HG03565 (cell line): Measurements from ENCODE around the gene TMEM190.

ENCODE experiments used
- ATAC-seq: cut with Tn5 transposase; IDR thresholded peaks from one replicate; pipeline ENCODE4 v1.9.1; 2021; ENCODE audit warnings: mild to moderate bottlenecking, moderate library complexity; ENCODE audit not compliant: unreplicated experiment

TMEM190 gene

DNA sequence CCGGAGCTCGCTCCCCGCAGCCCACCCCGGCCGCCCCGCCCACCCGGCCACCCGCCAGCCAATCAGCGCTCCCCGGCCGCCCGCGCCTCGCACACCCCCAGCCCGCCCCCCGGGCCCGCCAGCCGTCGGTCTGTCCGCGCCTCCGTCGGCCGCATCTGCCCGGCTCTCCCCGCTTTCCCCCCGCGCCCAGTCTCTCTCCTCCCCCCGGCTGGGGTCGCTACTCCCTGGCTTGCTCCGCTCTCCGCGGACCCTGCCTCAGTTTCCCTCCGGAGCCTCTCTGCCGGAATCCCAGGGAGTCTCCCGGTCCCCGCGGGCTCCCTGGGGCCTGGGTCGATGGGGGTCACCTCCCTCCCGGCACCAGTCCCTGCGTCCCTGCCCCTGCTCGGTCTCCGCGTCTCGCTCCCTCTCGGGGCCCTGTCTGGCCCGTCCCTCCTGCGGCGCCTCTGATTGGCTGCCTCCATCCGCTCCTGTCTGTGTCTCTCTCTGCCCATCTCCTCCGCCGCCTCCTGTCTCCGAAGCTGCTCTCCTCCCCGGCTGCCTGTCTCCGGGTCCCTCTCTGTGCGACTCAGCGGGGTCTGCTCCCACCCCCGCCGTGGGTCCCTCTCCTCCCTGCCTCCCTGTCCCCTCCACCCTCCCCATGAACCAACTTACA lies 6.8 kb upstream of the TMEM190 start:
- no peak for ATAC-seq

DNA sequence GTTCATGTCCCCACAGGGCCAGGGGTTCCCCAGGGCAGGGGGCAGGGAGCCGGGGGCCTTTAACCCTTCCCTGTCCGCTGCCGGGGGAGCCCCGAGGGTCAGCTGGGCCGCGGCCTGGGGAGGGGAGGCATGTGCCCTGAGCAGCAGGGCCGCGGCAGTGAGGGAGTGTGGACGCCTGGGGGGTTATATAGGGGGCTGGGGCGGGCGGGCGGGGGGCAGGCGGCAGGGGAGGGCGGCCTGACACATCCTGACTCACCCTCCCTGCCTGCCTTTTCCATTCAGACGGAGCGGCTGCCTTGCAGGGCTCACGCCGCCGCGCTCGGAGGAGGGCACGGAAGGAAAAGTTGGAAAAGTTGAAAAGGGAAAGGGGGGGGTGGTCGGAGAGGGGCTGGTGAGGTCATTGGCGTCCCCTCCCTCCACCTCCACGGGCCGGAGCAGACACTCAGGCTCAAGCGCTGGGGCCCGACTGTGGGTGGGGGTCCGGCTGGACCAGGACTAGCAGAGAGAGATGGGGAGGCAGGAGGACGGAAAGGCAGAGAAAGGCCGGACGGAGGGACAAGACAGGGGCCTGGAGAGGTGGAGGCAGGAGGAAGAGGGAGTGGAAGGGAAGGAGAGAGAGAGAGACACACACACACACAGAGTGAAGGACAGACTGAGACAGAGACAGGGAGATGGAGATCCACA lies 6.2 kb upstream of the TMEM190 start, which contains the start of gene IL11:
TSS of gene IL11 (minus strand) at position 159 of the 684 bp plus-strand sequence. CDS start at position 6, 153 bp downstream.
- no peak for ATAC-seq

- ATAC-seq, result no peak
Measured at GRCh38 chr19:55372316-55373081, 4.1 kb upstream of the TMEM190 start.

- no peak for ATAC-seq
Measured at GRCh38 chr19:55373306-55373992, 3.2 kb upstream of the TMEM190 start.

- ATAC-seq, result no peak
Measured at GRCh38 chr19:55373993-55374757, 2.5 kb upstream of the TMEM190 start.

DNA sequence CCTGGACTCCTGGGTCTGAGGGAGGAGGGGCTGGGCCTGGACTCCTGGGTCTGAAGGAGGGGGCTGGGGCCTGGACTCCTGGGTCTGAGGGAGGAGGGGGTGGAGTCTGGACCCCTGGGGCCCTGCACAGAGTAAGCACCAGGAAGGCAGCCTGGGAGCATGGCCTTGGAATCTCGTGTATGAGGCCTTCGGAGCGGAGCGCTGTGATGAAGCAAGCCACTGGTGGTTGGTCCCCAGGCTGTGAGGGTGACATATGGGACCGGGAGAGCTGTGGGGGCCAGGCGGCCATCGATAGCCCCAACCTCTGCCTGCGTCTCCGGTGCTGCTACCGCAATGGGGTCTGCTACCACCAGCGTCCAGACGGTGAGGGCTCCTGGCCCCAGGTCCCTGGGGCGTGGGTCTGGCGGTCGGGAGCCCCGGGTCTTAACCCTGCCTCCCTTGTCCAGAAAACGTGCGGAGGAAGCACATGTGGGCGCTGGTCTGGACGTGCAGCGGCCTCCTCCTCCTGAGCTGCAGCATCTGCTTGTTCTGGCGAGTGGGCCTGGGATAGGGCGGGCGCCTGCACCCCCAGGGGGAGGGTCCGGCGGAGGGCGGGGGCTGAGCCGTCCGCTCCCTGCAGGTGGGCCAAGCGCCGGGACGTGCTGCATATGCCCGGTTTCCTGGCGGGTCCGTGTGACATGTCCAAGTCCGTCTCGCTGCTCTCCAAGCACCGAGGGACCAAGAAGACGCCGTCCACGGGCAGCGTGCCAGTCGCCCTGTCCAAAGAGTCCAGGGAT lies 918 bp downstream of the TMEM190 start:
- no peak for ATAC-seq

DNA sequence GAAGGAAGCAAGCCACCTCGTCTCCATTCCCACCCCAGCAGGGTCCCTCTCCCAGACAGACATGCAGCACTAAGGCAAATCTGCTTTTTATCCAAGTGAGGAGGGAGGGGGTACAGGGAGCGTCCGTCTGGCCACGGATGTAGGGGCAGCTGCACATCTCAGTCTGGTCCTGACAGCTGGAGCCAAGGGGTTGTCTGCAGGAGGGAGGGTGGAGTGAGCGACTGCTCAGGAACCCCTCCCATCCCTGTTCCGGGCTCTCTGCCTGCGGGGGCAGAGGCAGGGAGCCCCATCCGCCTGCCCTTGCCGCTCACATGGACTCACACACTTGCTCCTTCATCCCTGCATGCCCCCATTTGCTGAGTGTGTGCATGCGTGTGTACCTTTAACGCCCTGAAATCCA lies 2.5 kb downstream of the TMEM190 start:
- ATAC-seq, result no peak

GRCh38 chr19:55382013-55382412 lies 5.4 kb downstream of the TMEM190 start:
- ATAC-seq, result no peak

DNA sequence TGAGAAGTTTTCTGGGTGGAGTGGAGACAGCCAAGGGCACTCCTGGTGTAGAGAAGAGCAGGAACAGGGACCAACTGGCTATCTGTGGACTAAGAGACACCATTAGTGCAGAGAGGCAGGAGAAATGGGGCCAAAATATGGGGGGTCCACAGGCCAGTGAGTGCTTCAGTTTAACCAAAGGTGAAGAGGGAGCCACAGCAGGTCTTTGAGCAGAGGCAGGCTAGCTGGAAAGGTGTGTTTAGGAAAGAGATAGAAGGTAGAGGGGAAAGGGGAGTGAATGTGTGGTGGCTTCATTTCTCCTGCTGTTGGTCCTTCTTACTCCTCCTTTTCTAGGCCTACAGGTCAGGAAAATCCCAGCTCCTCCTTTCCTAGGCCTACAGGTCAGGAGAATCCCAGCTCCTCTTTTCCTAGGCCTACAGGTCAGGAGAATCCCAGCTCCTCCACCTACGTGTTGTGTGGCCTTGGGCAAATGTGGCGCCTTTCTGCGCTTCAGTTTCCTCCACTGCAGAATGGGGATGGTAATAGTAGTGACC lies 6.0 kb downstream of the TMEM190 start:
- no peak for ATAC-seq

DNA sequence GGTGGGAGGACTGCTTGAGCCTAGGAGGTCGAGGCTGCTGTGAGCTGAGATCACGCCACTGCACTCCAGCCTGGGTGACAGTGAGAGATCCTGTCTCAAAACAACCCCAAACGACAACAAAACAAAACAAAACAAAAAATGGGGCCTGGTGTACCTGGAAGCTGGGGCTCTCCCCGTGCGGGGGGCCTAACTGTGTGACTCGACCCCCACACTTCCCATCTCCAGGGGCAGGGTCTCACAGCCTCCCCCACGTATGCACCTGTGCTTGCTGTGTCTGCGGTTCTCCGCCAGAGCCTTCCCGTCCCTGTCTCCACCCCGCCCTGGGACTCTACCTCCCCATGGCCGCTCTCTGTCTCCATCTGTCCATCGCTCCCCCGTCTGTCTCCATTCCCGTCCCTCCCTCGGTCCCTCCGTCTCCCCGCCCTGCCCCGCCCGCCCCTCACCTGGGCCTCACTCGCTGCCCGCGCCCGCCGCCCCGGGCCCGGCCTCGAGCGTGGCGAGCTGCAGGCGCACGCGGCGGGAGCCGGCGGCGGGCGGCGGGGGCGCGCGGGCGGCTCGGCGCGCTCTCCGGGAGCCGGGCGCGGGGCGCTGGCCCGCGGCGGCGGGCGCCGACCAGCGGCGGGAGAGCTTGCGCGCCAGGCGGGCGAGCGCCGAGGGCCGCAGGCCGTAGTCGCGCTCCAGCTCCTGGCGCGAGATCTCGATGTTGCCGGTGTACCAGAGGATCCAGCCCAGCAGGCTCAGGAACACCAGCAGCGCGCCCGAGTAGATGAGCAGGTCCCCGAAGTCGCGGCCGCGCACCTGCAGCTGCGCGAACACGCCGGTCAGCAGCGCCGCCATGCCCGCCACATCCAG lies 6.9 kb downstream of the TMEM190 start:
- no peak for ATAC-seq

DNA sequence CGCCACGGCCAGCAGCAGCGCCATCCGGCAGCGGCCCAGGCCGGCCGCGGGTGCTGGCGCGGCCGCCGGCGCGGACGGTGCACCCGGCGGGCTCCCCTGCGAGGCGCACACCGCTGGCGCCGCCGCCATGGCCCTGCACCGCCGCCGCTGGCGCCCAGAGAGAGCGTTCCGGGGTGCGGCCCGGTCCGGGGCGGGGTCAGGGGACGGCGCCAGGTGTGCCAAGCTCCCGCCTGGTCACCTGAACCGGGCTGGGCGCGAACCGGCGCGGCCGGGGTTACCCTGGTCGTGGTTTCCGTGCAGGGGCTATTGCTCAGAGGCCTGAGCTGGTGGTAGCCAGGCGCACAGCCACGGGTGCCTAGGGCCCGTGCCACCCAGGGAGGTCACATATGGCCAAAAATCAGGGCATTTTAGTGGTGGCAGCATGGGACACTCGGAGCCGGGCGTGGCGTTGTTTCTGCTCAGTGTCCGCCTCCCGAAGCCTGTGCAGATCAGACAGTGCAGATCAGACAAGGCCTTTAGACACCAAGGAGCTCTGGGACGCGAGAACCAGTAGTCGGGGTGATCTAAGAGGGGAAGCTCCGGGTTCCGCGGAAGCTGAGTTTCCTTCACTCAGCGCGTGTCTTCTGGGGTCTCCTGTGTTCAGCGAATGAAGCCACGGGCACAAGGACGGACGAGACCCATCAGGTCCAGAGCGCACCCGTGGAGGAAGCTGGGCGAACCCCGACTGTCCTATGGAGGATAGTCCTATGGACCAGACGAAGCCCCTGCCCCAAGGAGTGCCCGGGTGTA lies 7.7 kb downstream of the TMEM190 start, which contains the start of gene TMEM238:
TSS of gene TMEM238 (minus strand) at position 162 of the 789 bp plus-strand sequence. CDS start at position 129, 33 bp downstream.
- no peak for ATAC-seq

- peak; percentile 33 for ATAC-seq
Measured at GRCh38 chr19:55384920-55385723, 8.5 kb downstream of the TMEM190 start.

GRCh38 chr19:55385724-55386492 lies 9.3 kb downstream of the TMEM190 start, which contains the start of gene RPL28:
Gene RPL28 (plus strand): TSS chr19:55385932. CDS start chr19:55386358, 426 bp downstream.
- ATAC-seq, result peak; percentile 70

DNA sequence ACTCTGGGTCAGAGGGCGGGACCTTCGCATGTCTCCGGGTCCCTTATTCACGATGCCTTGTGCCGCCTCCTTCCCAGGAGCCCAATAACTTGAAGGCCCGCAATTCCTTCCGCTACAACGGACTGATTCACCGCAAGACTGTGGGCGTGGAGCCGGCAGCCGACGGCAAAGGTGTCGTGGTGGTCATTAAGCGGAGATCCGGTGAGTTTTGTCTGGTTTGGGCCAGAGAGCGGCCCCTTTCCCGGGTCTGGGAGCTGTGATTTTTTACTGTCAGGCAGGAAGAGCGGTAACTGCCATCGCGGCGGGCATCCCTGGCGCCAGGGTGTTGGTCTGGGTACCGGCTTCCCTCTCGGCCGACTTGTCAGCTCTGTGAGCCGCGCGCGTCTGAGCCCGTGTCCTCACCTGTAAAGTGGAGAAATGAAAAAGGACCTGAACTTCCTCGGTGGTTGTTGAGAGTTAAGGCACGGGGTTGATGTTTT lies 9.9 kb downstream of the TMEM190 start:
- no peak for ATAC-seq

DNA sequence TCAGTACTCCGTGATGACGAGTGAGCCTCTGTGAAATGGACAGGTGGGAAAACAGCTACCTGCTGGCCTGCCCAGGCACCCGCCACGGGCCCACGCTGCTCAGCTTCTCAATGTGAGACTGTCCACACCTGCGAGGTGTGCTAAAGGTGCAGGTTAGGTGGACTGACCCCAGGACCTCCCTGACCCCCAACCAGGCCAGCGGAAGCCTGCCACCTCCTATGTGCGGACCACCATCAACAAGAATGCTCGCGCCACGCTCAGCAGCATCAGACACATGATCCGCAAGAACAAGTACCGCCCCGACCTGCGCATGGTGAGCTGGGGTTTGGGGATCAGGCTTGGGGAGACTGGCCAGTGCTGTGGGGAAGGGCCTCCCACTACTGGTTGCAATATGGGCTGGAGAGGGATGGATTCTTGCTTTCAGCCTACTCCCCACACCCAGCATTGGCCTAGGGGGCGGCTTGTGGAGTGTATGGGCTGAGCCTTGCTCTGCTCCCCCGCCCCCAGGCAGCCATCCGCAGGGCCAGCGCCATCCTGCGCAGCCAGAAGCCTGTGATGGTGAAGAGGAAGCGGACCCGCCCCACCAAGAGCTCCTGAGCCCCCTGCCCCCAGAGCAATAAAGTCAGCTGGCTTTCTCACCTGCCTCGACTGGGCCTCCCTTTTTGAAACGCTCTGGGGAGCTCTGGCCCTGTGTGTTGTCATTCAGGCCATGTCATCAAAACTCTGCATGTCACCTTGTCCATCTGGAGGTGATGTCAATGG lies 11.3 kb downstream of the TMEM190 start:
- no peak for ATAC-seq
